22Rv1 (cell line): Measurements from ENCODE around the gene NAGS.
"Not testable (repeated sequence)": the region's sequence is repeated elsewhere in the genome, so short reads cannot be mapped to it uniquely, and the experiment has no call there.

ENCODE experiments used
- H3K27ac ChIP-seq: fragments of 450-650 bp; 2 replicates; pipeline ENCODE4 v1.5.1; 2017
- CTCF ChIP-seq: fragments of 450-650 bp; IDR thresholded peaks from 2 replicates; pipeline ENCODE4 v1.5.1; 2017; ENCODE audit warnings: mild to moderate bottlenecking
- ZFX ChIP-seq: fragments of 450-650 bp; IDR thresholded peaks from 2 replicates; pipeline ENCODE4 v1.6.1; 2017; ENCODE audit warnings: antibody characterized with exemption, borderline replicate concordance

Gene NAGS

GRCh38 chr17:44004077-44004760 lies at the start of gene NAGS:
NAGS (plus strand) TSS chr17:44004622; CDS start chr17:44004664, 42 bp downstream.
- no peak for TF ChIP-seq ZFX
- TF ChIP-seq CTCF = no peak
- peak within 1 kb of the TSS; percentile 85 for H3K27ac ChIP-seq

- TF ChIP-seq ZFX = no peak
- no peak for TF ChIP-seq CTCF
- H3K27ac ChIP-seq = no peak overlapping the region
Measured at GRCh38 chr17:43956222-43956621, 48.2 kb upstream of the NAGS start.

- no peak for TF ChIP-seq ZFX
- TF ChIP-seq CTCF = no peak
- H3K27ac ChIP-seq = no peak overlapping the region
Measured at GRCh38 chr17:43958748-43959352, 45.6 kb upstream of the NAGS start.

GRCh38 chr17:43961292-43961691 lies 43.1 kb upstream of the NAGS start:
- H3K27ac ChIP-seq = not testable (repeated sequence)

GRCh38 chr17:43961954-43962353 lies 42.5 kb upstream of the NAGS start:
- no peak for TF ChIP-seq CTCF
- TF ChIP-seq ZFX = no peak
- no peak overlapping the region for H3K27ac ChIP-seq

- TF ChIP-seq ZFX (no peak), CTCF (no peak)
- no peak overlapping the region for H3K27ac ChIP-seq
Measured at GRCh38 chr17:43962479-43962878, 41.9 kb upstream of the NAGS start.

GRCh38 chr17:43966276-43966675 lies 38.1 kb upstream of the NAGS start:
- no peak overlapping the region for H3K27ac ChIP-seq
- TF ChIP-seq ZFX (no peak), CTCF (no peak)
